Germinal center (tissue), 1 donor: ENCODE data around the gene ITGA1.
"Not testable (repeated sequence)": the region's sequence is repeated elsewhere in the genome, so short reads cannot be mapped to it uniquely, and the experiment has no call there.

Experiments used
- DNase-seq: peaks from one replicate; pipeline ENCODE4 v3.0.0; 2012; ENCODE audit warnings: mixed read lengths, low spot score

Gene ITGA1

GRCh38 chr5:52956915-52957747 lies 169.4 kb downstream of the ITGA1 start:
- no peak for DNase-seq

GRCh38 chr5:52961274-52961681 lies 173.6 kb downstream of the ITGA1 start:
- DNase-seq, result no peak

GRCh38 chr5:52963636-52964035 lies 175.9 kb downstream of the ITGA1 start:
- no peak for DNase-seq

- DNase-seq, result no peak
These were observed 176.4 kb downstream of the ITGA1 start for GRCh38 chr5:52964138-52964537.

GRCh38 chr5:52976157-52976556 lies 188.4 kb downstream of the ITGA1 start:
- not testable (repeated sequence) for DNase-seq

- no peak for DNase-seq
These were observed 189.7 kb downstream of the ITGA1 start for GRCh38 chr5:52977264-52977897.

GRCh38 chr5:52981507-52981906 lies 193.8 kb downstream of the ITGA1 start:
- no peak for DNase-seq

GRCh38 chr5:52983731-52984636 lies 196.3 kb downstream of the ITGA1 start:
- no peak for DNase-seq

- no peak for DNase-seq
These were observed 197.6 kb downstream of the ITGA1 start for GRCh38 chr5:52985306-52985705.

GRCh38 chr5:52987711-52988331 lies 200.1 kb downstream of the ITGA1 start:
- DNase-seq, result no peak

- DNase-seq, result no peak
These were observed 200.8 kb downstream of the ITGA1 start for GRCh38 chr5:52988335-52989024.

GRCh38 chr5:52989025-52989780 lies 201.5 kb downstream of the ITGA1 start, which contains the start of gene ITGA2:
ITGA2 (plus strand) TSS chr5:52989352; CDS start chr5:52989469, 117 bp downstream.
- DNase-seq, result peak; percentile 21

GRCh38 chr5:52989781-52990527 lies 202.2 kb downstream of the ITGA1 start:
- peak; percentile 11 for DNase-seq

GRCh38 chr5:52990528-52990925 lies 202.8 kb downstream of the ITGA1 start:
- DNase-seq, result no peak

- DNase-seq, result no peak
These were observed 205.7 kb downstream of the ITGA1 start for GRCh38 chr5:52993367-52993766.

- no peak for DNase-seq
These were observed 206.6 kb downstream of the ITGA1 start for GRCh38 chr5:52994266-52994665.

- DNase-seq, result no peak
These were observed 207.4 kb downstream of the ITGA1 start for GRCh38 chr5:52995095-52995494.

- DNase-seq, result no peak
These were observed 208.2 kb downstream of the ITGA1 start for GRCh38 chr5:52995914-52996313.

- no peak for DNase-seq
These were observed 209.3 kb downstream of the ITGA1 start for GRCh38 chr5:52996979-52997378.

- no peak for DNase-seq
These were observed 209.7 kb downstream of the ITGA1 start for GRCh38 chr5:52997424-52997823.
